Left renal cortex interstitium (tissue), 4 donors: ENCODE results near the gene SPOCK2. TPM values are rescaled to one million over a fixed set of nuclear protein-coding genes. Genes with fewer than 3 reads are reported as not detected.

Experiments
- DNase-seq, 4 donors: peaks; one replicate each; pipeline ENCODE4 v3.0.0-alpha.2; 2013; ENCODE audit warnings: low read depth in 4 of 4, low spot score in 2 of 4, missing footprints in 1 of 4
- polyA plus RNA-seq, 4 donors: library from polyadenylated mRNA; unstranded; fragments of 120-200 nt; gene quantifications; one replicate each; pipeline ENCODE4 v1.2.1, GENCODE V29; 2013; ENCODE audit not compliant: insufficient read length in 4 of 4

SPOCK2 gene
- polyA plus RNA-seq, 4 donors, result 143 to 189 (median 158) TPM

- no peak for DNase-seq
These were observed 73.4 kb downstream of the SPOCK2 start for GRCh38 chr10:72014785-72015480.

- DNase-seq, result no peak
These were observed 74.2 kb downstream of the SPOCK2 start for GRCh38 chr10:72014197-72014596.

GRCh38 chr10:72013202-72013945 is 75.0 kb downstream of the SPOCK2 start:
- DNase-seq, result no peak

GRCh38 chr10:72012796-72013195 is 75.6 kb downstream of the SPOCK2 start:
- no peak for DNase-seq

GRCh38 chr10:72011976-72012512 is 76.3 kb downstream of the SPOCK2 start:
- DNase-seq, result no peak

DNA sequence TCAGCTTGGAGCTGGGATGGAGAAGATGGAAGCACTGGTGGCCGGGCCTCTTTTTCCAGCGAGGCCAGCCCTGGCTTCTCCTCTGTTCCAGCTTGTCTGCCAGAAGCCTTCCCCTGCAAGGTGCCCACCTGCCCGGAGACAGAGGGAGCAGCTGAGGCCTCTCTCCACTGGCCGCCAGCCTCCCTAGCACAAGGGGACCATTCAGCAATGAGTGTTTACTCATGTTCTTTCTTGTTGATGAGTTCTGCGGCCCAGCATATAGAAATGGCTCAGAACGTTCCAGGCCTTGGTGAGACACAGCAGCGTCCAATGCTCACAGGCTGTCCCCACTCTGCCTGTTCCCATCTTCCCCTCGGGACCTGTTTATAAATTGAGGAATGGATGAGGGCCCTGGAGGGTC is 76.9 kb downstream of the SPOCK2 start:
- DNase-seq, result no peak

- DNase-seq, result no peak
These were observed 77.3 kb downstream of the SPOCK2 start for GRCh38 chr10:72011016-72011415.

- DNase-seq, result no peak
These were observed 77.9 kb downstream of the SPOCK2 start for GRCh38 chr10:72010234-72010973.

DNA sequence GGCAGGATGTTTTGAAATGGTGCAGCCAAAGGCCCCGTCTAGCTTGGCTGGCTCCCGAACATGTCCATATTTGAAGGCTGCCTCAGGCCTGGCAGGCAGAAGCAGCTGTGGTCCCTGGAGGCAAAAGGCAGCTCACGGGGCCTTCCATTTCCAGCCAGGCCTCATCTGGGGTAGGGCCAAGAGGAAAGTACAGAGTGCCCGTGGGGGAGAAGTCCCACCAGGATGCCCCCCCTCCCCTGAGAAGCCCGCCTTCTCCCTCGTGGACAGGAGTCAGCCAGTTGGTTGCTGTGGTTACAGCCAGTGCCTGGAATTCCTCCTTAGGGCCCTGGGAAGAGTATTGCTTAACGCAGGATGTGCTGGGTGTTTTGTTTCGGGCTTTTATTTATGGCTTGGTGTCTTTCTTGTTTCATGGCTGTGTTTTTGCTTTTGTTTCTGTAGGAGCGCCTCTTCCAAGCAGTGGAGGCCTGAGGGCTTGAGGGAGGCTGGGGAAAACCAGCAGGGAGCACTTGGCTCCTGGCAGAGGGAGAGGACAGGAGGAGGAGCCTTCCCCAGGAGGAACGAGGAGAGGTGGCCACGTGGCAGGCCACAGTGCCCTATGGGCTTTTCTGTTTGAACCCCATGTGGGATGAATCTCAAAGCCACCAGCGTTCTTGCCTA is 78.8 kb downstream of the SPOCK2 start:
- peak; percentile 58 to 85 (median 72) for DNase-seq

DNA sequence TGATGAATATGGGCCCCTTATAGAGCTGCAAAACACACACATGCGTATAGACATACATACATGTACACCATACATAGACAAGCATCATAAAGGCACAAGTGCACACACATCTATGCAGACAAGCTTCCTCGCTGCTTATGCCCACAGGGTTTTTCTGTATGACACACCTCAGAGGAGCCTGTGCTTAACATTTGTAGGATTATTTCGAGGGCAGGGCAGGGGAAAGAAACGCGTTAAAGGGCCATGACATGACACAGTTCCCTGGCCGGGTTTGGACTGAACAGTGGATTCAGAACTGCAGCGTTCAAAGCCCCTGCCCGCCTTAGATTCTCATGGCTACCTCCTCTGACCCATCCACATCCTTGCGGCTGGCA is 79.3 kb downstream of the SPOCK2 start:
- DNase-seq, result no peak

Other genes with a start within 250 kb of the SPOCK2 start
- 100 to 1,000 TPM; 762 to 944 (median 856) TPM for gene PSAP, start 237.3 kb downstream of the SPOCK2 start, polyA plus RNA-seq
- 10 to 100 TPM; 17.8 to 21.7 (median 18.0) TPM for gene CHST3, start 124.2 kb downstream of the SPOCK2 start, polyA plus RNA-seq
- gene ANAPC16, start 127.5 kb upstream of the SPOCK2 start, polyA plus RNA-seq, result 100 to 1,000 TPM; 173 to 207 (median 189) TPM
- gene ASCC1, start 127.7 kb upstream of the SPOCK2 start, polyA plus RNA-seq, result 10 to 100 TPM; 34.8 to 46.0 (median 43.8) TPM
- gene DDIT4, start 185.4 kb upstream of the SPOCK2 start, polyA plus RNA-seq, result 10 to 100 TPM; 45.2 to 70.6 (median 64.9) TPM